H9 (cell line): ENCODE results near the gene ITK. TPM values are rescaled to one million over a fixed set of nuclear protein-coding genes. Genes with fewer than 3 reads are reported as not detected.

ENCODE experiments used
- DNase-seq: peaks from one replicate; pipeline ENCODE4 v3.0.0-alpha.2; 2017
- H2AFZ ChIP-seq: one replicate; pipeline ENCODE4 v1.6.1; 2013; ENCODE audit warnings: mild to moderate bottlenecking, low read length, control low read depth, moderate library complexity
- H2AK5ac ChIP-seq: 2 replicates; pipeline ENCODE4 v1.6.1; 2013; ENCODE audit warnings: low read length, control low read depth, mixed read lengths; ENCODE audit not compliant: insufficient read length
- H2BK120ac ChIP-seq: one replicate; pipeline ENCODE4 v1.6.1; 2013; ENCODE audit warnings: low read depth, mild to moderate bottlenecking, low read length, control low read depth, inconsistent platforms; ENCODE audit not compliant: poor library complexity, severe bottlenecking
- H2BK12ac ChIP-seq: 2 replicates; pipeline ENCODE4 v1.6.1; 2013; ENCODE audit warnings: low read length, control low read depth, mixed read lengths, low read depth; ENCODE audit not compliant: insufficient read length
- H2BK15ac ChIP-seq: 2 replicates; pipeline ENCODE4 v1.6.1; 2013; ENCODE audit warnings: low read depth, low read length, control low read depth
- H2BK20ac ChIP-seq: one replicate; pipeline ENCODE4 v1.6.1; 2013; ENCODE audit warnings: low read depth, mild to moderate bottlenecking, low read length, control low read depth, inconsistent platforms; ENCODE audit not compliant: poor library complexity, severe bottlenecking
- H2BK5ac ChIP-seq: 2 replicates; pipeline ENCODE4 v1.6.1; 2013; ENCODE audit warnings: low read length, control low read depth, mixed read lengths; ENCODE audit not compliant: insufficient read length
- H3K14ac ChIP-seq: 2 replicates; pipeline ENCODE4 v1.6.1; 2013; ENCODE audit warnings: low read length, control low read depth; ENCODE audit not compliant: insufficient read depth
- H3K18ac ChIP-seq: 2 replicates; pipeline ENCODE4 v1.6.1; 2013; ENCODE audit warnings: low read depth, mild to moderate bottlenecking, mixed read lengths, low read length, control low read depth; ENCODE audit not compliant: insufficient read length
- H3K23ac ChIP-seq: 2 replicates; pipeline ENCODE4 v1.6.1; 2013; ENCODE audit warnings: low read length, control low read depth, mixed read lengths, low read depth; ENCODE audit not compliant: insufficient read length
- H3K23me2 ChIP-seq: 2 replicates; pipeline ENCODE4 v1.6.1; 2013; ENCODE audit warnings: low read depth, mild to moderate bottlenecking, mixed read lengths, low read length, control low read depth; ENCODE audit not compliant: insufficient read length, poor library complexity, severe bottlenecking
- H3K27ac ChIP-seq: 2 replicates; pipeline ENCODE4 v1.5.1; 2013; ENCODE audit warnings: low read length, control low read depth, mixed read lengths, low read depth; ENCODE audit not compliant: insufficient read length
- H3K27me3 ChIP-seq: 2 replicates; pipeline ENCODE4 v1.6.1; 2013; ENCODE audit warnings: low read length, control low read depth, inconsistent platforms; ENCODE audit not compliant: insufficient read depth
- H3K4ac ChIP-seq: 2 replicates; pipeline ENCODE4 v1.6.1; 2013; ENCODE audit warnings: low read depth, mild to moderate bottlenecking, control low read depth, inconsistent platforms, low read length, moderate library complexity
- H3K4me1 ChIP-seq: 2 replicates; pipeline ENCODE4 v1.6.1; 2013; ENCODE audit warnings: low read length, control low read depth, inconsistent platforms; ENCODE audit not compliant: insufficient read depth
- H3K4me2 ChIP-seq: 2 replicates; pipeline ENCODE4 v1.6.1; 2013; ENCODE audit warnings: low read length, control low read depth, mixed read lengths; ENCODE audit not compliant: insufficient read length, insufficient read depth
- H3K56ac ChIP-seq: 2 replicates; pipeline ENCODE4 v1.6.1; 2013; ENCODE audit warnings: low read depth, mild to moderate bottlenecking, mixed read lengths, low read length, control low read depth; ENCODE audit not compliant: insufficient read length
- H3K79me1 ChIP-seq: 2 replicates; pipeline ENCODE4 v1.6.1; 2013; ENCODE audit warnings: low read depth, mild to moderate bottlenecking, moderate library complexity, low read length, control low read depth, inconsistent platforms; ENCODE audit not compliant: insufficient read depth, poor library complexity, severe bottlenecking
- H3K79me2 ChIP-seq: 2 replicates; pipeline ENCODE4 v1.6.1; 2013; ENCODE audit warnings: low read length, control low read depth, inconsistent platforms; ENCODE audit not compliant: insufficient read depth
- H3K9ac ChIP-seq: 2 replicates; pipeline ENCODE4 v1.6.1; 2013; ENCODE audit warnings: low read length, control low read depth, mixed read lengths; ENCODE audit not compliant: insufficient read length; ENCODE audit errors: extremely low read depth
- H3K9me3 ChIP-seq: one replicate; pipeline ENCODE4 v1.6.1; 2013; ENCODE audit warnings: low read depth, low read length, inconsistent platforms; ENCODE audit not compliant: control insufficient read depth
- H3T11ph ChIP-seq: one replicate; pipeline ENCODE4 v1.6.1; 2013; ENCODE audit warnings: mild to moderate bottlenecking, low read length, control low read depth, inconsistent platforms
- H4K20me1 ChIP-seq: one replicate; pipeline ENCODE4 v1.6.1; 2013; ENCODE audit not compliant: control insufficient read depth, insufficient read length, insufficient read depth
- H4K5ac ChIP-seq: 2 replicates; pipeline ENCODE4 v1.6.1; 2013; ENCODE audit warnings: low read depth, mild to moderate bottlenecking, mixed read lengths, low read length, control low read depth; ENCODE audit not compliant: insufficient read length
- H4K8ac ChIP-seq: replicated peaks from 2 replicates; pipeline ENCODE4 v1.6.1; 2013; ENCODE audit warnings: low read length, control low read depth, mixed read lengths, low read depth; ENCODE audit not compliant: insufficient read length
- H4K91ac ChIP-seq: 2 replicates; pipeline ENCODE4 v1.6.1; 2013; ENCODE audit warnings: low read depth, mild to moderate bottlenecking, moderate library complexity, mixed read lengths, low read length, control low read depth; ENCODE audit not compliant: insufficient read length
- H3K27ac Mint-ChIP-seq, 3 experiments: 2 replicates in 2 of 3; 3 replicates in 1 of 3; pipeline ENCODE4 v1.8.0; 2020 to 2021; ENCODE audit warnings: mixed read lengths in 3 of 3, mild to moderate bottlenecking in 1 of 3, moderate library complexity in 1 of 3
- H3K27me3 Mint-ChIP-seq: 2 replicates; pipeline ENCODE4 v1.8.0; 2021; ENCODE audit warnings: low read depth, mild to moderate bottlenecking, moderate library complexity, mixed read lengths
- H3K36me3 Mint-ChIP-seq, 3 experiments: 2 replicates in 2 of 3; 3 replicates in 1 of 3; pipeline ENCODE4 v1.8.0; 2020 to 2021; ENCODE audit warnings: low read depth in 3 of 3, mixed read lengths in 3 of 3; ENCODE audit not compliant: insufficient read depth in 1 of 3
- H3K4me1 Mint-ChIP-seq, 2 experiments: 2 replicates each; pipeline ENCODE4 v1.8.0; 2020; ENCODE audit warnings: mixed read lengths in 2 of 2
- H3K4me3 Mint-ChIP-seq, 2 experiments: 2 replicates in 1 of 2; 3 replicates in 1 of 2; pipeline ENCODE4 v1.8.0; 2020 to 2021; ENCODE audit warnings: mild to moderate bottlenecking in 2 of 2, mixed read lengths in 2 of 2, moderate library complexity in 1 of 2
- H3K9me3 Mint-ChIP-seq, 2 experiments: 2 replicates in 1 of 2; 3 replicates in 1 of 2; pipeline ENCODE4 v1.8.0; 2020; ENCODE audit warnings: mild to moderate bottlenecking in 2 of 2, mixed read lengths in 2 of 2, moderate library complexity in 1 of 2
- WGBS: extraction: QIAGEN DNeasy Blood & Tissue Kit; methylation state at CpG from one replicate; pipeline ENCODE4 v1.1.7; 2013; ENCODE audit warnings: missing lambda C conversion rate, low lambda C conversion rate, mixed read lengths; ENCODE audit not compliant: insufficient read length; ENCODE audit errors: extremely low coverage; 5-methylcytosine and 5-hydroxymethylcytosine counted together
- total RNA-seq: library from RNA; stranded (reverse); gene quantifications from 2 replicates; pipeline ENCODE4 v1.2.1, GENCODE V29; 2021
- TF ChIP-seq, protein P1 (sequence below): fragments of 200-600 bp; sonication (generic); conservative IDR thresholded peaks from 3 replicates; pipeline ENCODE4 v1.8.0; 2021; ENCODE audit warnings: antibody characterized with exemption, mild to moderate bottlenecking

The ITK gene
- total RNA-seq, 1 experiment from 2014 or later: 0.22 TPM

DNA sequence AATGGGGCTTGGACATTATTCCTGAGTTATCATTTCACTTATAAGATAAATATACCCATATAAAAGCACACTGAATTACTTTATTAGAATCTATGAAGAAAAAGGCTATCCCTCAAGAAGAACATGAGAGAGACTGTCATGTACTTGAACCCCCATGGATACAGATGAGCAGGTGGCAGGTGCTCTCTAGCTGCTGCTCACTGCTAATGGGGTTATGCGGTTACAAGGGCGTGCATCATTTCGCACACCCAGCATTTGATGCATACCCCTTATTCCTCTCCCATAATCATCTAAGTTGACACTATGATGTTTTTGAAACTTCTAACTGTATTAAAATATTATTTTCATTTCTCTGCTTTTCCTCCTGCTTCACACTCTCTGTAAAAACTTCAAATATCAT is 16.4 kb downstream of the ITK start:
- Histone ChIP-seq H3K27me3 (no peaks in the 10 kb centered on the region; the same call in 1 of the 2 replicates), H2BK20ac (no peak overlapping the region), H4K91ac (no peak overlapping the region), H3K4me2 (no peak overlapping the region), H3K23ac (no peak overlapping the region), H3K27ac (no peak overlapping the region), H4K5ac (no peak overlapping the region), H2BK12ac (no peak overlapping the region), H3K4ac (no peak overlapping the region), H3K79me2 (no peaks in the 10 kb centered on the region), H2BK15ac (no peak overlapping the region), H3K14ac (no peak overlapping the region), H3K9me3 (no peaks in the 10 kb centered on the region), H3K79me1 (no peaks in the 10 kb centered on the region), H3K56ac (no peak overlapping the region), H2BK120ac (no peak overlapping the region), H3T11ph (no peak overlapping the region), H3K23me2 (no peaks in the 10 kb centered on the region), H2AFZ (no peak overlapping the region), H3K9ac (no peak overlapping the region), H4K8ac (no peak overlapping the region), H4K20me1 (no peaks in the 10 kb centered on the region), H3K18ac (no peak overlapping the region), H2BK5ac (no peak overlapping the region), H2AK5ac (no peak overlapping the region), H3K4me1 (no peaks in the 10 kb centered on the region)
- Mint-ChIP-seq H3K9me3 (no peaks in the 10 kb centered on the region), H3K4me3 (no peak overlapping the region), H3K4me1 (no peaks in the 10 kb centered on the region), H3K27me3 (peaks cover 48% of the 10 kb centered on the region), H3K27ac (no peak overlapping the region), H3K36me3 (no peaks in the 10 kb centered on the region)
- TF ChIP-seq, protein P1, sequence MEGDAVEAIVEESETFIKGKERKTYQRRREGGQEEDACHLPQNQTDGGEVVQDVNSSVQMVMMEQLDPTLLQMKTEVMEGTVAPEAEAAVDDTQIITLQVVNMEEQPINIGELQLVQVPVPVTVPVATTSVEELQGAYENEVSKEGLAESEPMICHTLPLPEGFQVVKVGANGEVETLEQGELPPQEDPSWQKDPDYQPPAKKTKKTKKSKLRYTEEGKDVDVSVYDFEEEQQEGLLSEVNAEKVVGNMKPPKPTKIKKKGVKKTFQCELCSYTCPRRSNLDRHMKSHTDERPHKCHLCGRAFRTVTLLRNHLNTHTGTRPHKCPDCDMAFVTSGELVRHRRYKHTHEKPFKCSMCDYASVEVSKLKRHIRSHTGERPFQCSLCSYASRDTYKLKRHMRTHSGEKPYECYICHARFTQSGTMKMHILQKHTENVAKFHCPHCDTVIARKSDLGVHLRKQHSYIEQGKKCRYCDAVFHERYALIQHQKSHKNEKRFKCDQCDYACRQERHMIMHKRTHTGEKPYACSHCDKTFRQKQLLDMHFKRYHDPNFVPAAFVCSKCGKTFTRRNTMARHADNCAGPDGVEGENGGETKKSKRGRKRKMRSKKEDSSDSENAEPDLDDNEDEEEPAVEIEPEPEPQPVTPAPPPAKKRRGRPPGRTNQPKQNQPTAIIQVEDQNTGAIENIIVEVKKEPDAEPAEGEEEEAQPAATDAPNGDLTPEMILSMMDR: no peak
- no CpG with 5 or more reads among the region's 3 CpGs for WGBS
- no peak for DNase-seq
